PFSK-1 (cell line): ENCODE results near the gene DCUN1D3.

Experiments
- FOXP2 ChIP-seq: optimal IDR thresholded peaks from 2 replicates; pipeline ENCODE3; 2011; ENCODE audit warnings: borderline replicate concordance, control low read depth, inconsistent platforms; ENCODE audit not compliant: insufficient read depth; ENCODE audit errors: extremely low read length, extremely low read depth
- POLR2AphosphoS5 ChIP-seq: IDR thresholded peaks from 2 replicates; pipeline ENCODE4 v1.6.1; 2012; ENCODE audit warnings: low read depth, mild to moderate bottlenecking, control low read depth, low read length, moderate library complexity
- REST ChIP-seq, 2 experiments: IDR thresholded peaks; 2 replicates each; pipeline versions ENCODE4 v1.6.1 to v1.8.0; 2011 to 2012; ENCODE audit warnings: low read depth in 2 of 2, low read length in 2 of 2, control low read depth in 1 of 2, inconsistent platforms in 1 of 2, mild to moderate bottlenecking in 1 of 2, moderate library complexity in 1 of 2; ENCODE audit not compliant: insufficient read depth in 1 of 2
- SIN3A ChIP-seq: IDR thresholded peaks from 2 replicates; pipeline ENCODE4 v1.6.1; 2012; ENCODE audit warnings: mild to moderate bottlenecking, low read length, moderate library complexity, borderline replicate concordance; ENCODE audit not compliant: insufficient read depth
- TAF1 ChIP-seq: IDR thresholded peaks from 2 replicates; pipeline ENCODE4 v1.6.1; 2012; ENCODE audit warnings: low read length, control low read depth, borderline replicate concordance; ENCODE audit not compliant: insufficient read depth

Gene DCUN1D3

GRCh38 chr16:20883554-20884239 is 16.5 kb downstream of the DCUN1D3 start:
- TF ChIP-seq FOXP2 (no peak), TAF1 (no peak), REST (IDR thresholded peaks at IDR 0.05; ENCODE audit: insufficient read depth in 1 of 2, low read depth in 2 of 2, low read length in 2 of 2) (no peak), SIN3A (no peak), POLR2AphosphoS5 (no peak)

GRCh38 chr16:20881503-20881878 is 18.7 kb downstream of the DCUN1D3 start:
- TF ChIP-seq REST (IDR thresholded peaks at IDR 0.05; ENCODE audit: insufficient read depth in 1 of 2, low read depth in 2 of 2, low read length in 2 of 2) (no peak), SIN3A (no peak), FOXP2 (no peak), TAF1 (no peak), POLR2AphosphoS5 (no peak)

GRCh38 chr16:20880867-20881502 is 19.2 kb downstream of the DCUN1D3 start:
- no peak for TF ChIP-seq FOXP2
- TF ChIP-seq TAF1, result no peak
- no peak for TF ChIP-seq SIN3A
- no peak for TF ChIP-seq POLR2AphosphoS5
- TF ChIP-seq REST (IDR thresholded peaks at IDR 0.05; ENCODE audit: insufficient read depth in 1 of 2, low read depth in 2 of 2, low read length in 2 of 2), result no peak

- TF ChIP-seq FOXP2 (no peak), REST (IDR thresholded peaks at IDR 0.05; ENCODE audit: insufficient read depth in 1 of 2, low read depth in 2 of 2, low read length in 2 of 2) (no peak), TAF1 (no peak), SIN3A (no peak), POLR2AphosphoS5 (no peak)
Measured at GRCh38 chr16:20879175-20880040, 20.8 kb downstream of the DCUN1D3 start.
